Measurements from ENCODE around the gene EYS.

EYS gene

DNA sequence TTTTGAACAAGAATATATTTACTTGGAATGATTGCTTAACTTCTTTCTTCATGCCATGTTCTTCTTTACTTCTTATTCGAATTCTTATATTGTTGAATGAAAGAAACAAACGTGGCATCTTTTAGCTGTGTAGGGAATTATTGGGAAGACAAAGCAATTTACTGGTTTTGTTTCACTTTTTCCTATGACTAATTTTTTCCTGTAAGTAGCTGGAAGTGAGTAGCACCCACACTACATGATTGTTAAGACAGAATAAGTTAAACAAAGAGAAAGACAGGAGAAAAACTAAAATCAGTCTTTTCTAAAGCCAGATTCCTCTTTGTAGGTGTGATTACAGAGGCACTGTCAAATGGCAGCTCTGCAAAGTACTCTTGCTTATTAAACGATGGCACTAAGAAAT, 593.4 kb downstream of the EYS start:
- Histone ChIP-seq H3K36me3 (ENCODE audit: insufficient read depth, low read length) (no peaks in the 10 kb centered on the region), H3K4me3 (ENCODE audit: low read depth, low read length) (peak overlapping the region; percentile 15; the same call in 1 of the 2 replicates), H3K79me2 (ENCODE audit: control insufficient read depth, insufficient read depth, low read length, unreplicated experiment) (no peaks in the 10 kb centered on the region), H3K27ac (ENCODE audit: low read depth, low read length) (no peak overlapping the region), H2AFZ (ENCODE audit: low read length, unreplicated experiment) (peak overlapping the region; percentile 75), H3K4me1 (ENCODE audit: control insufficient read depth, insufficient read depth, low read length, unreplicated experiment) (no peaks in the 10 kb centered on the region), H3K27me3 (ENCODE audit: insufficient read depth, low read length) (no peaks in the 10 kb centered on the region)

- no peaks in the 10 kb centered on the region for H3K79me2 ChIP-seq (ENCODE audit: control insufficient read depth, insufficient read depth, low read length, unreplicated experiment)
- H3K27me3 ChIP-seq (ENCODE audit: insufficient read depth, low read length), result no peaks in the 10 kb centered on the region
- H2AFZ ChIP-seq (ENCODE audit: low read length, unreplicated experiment), result no peak overlapping the region
- H3K27ac ChIP-seq (ENCODE audit: low read depth, low read length), result no peak overlapping the region
- no peaks in the 10 kb centered on the region for H3K36me3 ChIP-seq (ENCODE audit: insufficient read depth, low read length)
- no peak overlapping the region for H3K4me3 ChIP-seq (ENCODE audit: low read depth, low read length)
- no peaks in the 10 kb centered on the region for H3K4me1 ChIP-seq (ENCODE audit: control insufficient read depth, insufficient read depth, low read length, unreplicated experiment)
Measured at GRCh38 chr6:65112435-65112834, 594.6 kb downstream of the EYS start.

- Histone ChIP-seq H3K27ac (ENCODE audit: low read depth, low read length) (no peak overlapping the region), H3K27me3 (ENCODE audit: insufficient read depth, low read length) (no peaks in the 10 kb centered on the region), H2AFZ (ENCODE audit: low read length, unreplicated experiment) (no peak overlapping the region), H3K79me2 (ENCODE audit: control insufficient read depth, insufficient read depth, low read length, unreplicated experiment) (no peaks in the 10 kb centered on the region), H3K4me1 (ENCODE audit: control insufficient read depth, insufficient read depth, low read length, unreplicated experiment) (no peaks in the 10 kb centered on the region), H3K4me3 (ENCODE audit: low read depth, low read length) (no peak overlapping the region), H3K36me3 (ENCODE audit: insufficient read depth, low read length) (no peaks in the 10 kb centered on the region)
Measured at GRCh38 chr6:65110031-65110430, 597.0 kb downstream of the EYS start.

DNA sequence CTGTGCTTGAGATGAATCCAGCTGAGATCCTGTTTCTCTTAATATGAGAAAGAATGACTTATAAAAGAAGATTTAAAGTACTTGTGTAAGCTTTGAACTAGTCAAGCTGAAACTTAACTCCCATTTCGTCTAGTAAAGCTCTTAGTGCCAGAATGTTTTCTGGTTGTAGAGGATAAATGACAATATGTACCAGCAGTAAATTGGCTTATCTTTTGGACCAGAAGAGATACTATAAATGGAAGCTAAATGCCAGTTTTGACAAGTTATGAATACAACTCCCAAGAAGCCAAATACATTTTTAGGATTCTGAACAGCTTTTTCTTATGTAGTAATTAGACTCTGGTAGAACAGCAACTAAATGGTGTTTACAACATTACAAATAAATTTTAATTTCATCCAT, 608.7 kb downstream of the EYS start:
- H3K79me2 ChIP-seq (ENCODE audit: control insufficient read depth, insufficient read depth, low read length, unreplicated experiment), result no peaks in the 10 kb centered on the region
- no peak overlapping the region for H3K4me3 ChIP-seq (ENCODE audit: low read depth, low read length)
- H2AFZ ChIP-seq (ENCODE audit: low read length, unreplicated experiment), result no peak overlapping the region
- no peaks in the 10 kb centered on the region for H3K27me3 ChIP-seq (ENCODE audit: insufficient read depth, low read length)
- no peaks in the 10 kb centered on the region for H3K36me3 ChIP-seq (ENCODE audit: insufficient read depth, low read length)
- H3K4me1 ChIP-seq (ENCODE audit: control insufficient read depth, insufficient read depth, low read length, unreplicated experiment), result no peaks in the 10 kb centered on the region
- H3K27ac ChIP-seq (ENCODE audit: low read depth, low read length), result no peak overlapping the region

GRCh38 chr6:65091561-65091960, 615.5 kb downstream of the EYS start:
- Histone ChIP-seq H2AFZ (ENCODE audit: low read length, unreplicated experiment) (no peak overlapping the region), H3K27me3 (ENCODE audit: insufficient read depth, low read length) (no peaks in the 10 kb centered on the region), H3K27ac (ENCODE audit: low read depth, low read length) (no peak overlapping the region), H3K79me2 (ENCODE audit: control insufficient read depth, insufficient read depth, low read length, unreplicated experiment) (no peaks in the 10 kb centered on the region), H3K4me3 (ENCODE audit: low read depth, low read length) (no peak overlapping the region), H3K36me3 (ENCODE audit: insufficient read depth, low read length) (no peaks in the 10 kb centered on the region), H3K4me1 (ENCODE audit: control insufficient read depth, insufficient read depth, low read length, unreplicated experiment) (no peaks in the 10 kb centered on the region)

GRCh38 chr6:65088575-65088974, 618.5 kb downstream of the EYS start:
- H3K27ac ChIP-seq (ENCODE audit: low read depth, low read length), result no peak overlapping the region
- no peaks in the 10 kb centered on the region for H3K4me1 ChIP-seq (ENCODE audit: control insufficient read depth, insufficient read depth, low read length, unreplicated experiment)
- H2AFZ ChIP-seq (ENCODE audit: low read length, unreplicated experiment), result no peak overlapping the region
- H3K79me2 ChIP-seq (ENCODE audit: control insufficient read depth, insufficient read depth, low read length, unreplicated experiment), result no peaks in the 10 kb centered on the region
- H3K27me3 ChIP-seq (ENCODE audit: insufficient read depth, low read length), result no peaks in the 10 kb centered on the region
- no peaks in the 10 kb centered on the region for H3K36me3 ChIP-seq (ENCODE audit: insufficient read depth, low read length)
- H3K4me3 ChIP-seq (ENCODE audit: low read depth, low read length), result no peak overlapping the region

DNA sequence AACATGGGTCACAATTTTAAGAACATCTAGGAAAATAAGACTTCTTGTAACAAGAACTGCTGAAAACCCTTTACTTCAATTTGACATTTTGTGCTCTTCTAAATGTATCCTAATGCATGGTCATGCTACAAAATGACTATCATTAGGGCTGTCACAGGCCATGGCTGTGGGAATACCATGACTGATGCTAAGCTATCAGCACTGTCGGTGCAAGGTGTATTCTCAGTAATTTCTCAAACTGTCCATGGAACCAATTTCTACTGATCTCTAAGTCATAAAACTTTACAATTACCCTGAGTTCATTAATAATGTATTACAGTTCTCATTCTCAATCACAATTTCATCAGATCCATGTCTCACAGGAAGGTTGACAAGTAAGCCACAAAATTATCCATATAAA, 625.3 kb downstream of the EYS start:
- Histone ChIP-seq H3K4me1 (ENCODE audit: control insufficient read depth, insufficient read depth, low read length, unreplicated experiment) (no peaks in the 10 kb centered on the region), H3K27me3 (ENCODE audit: insufficient read depth, low read length) (no peaks in the 10 kb centered on the region), H3K27ac (ENCODE audit: low read depth, low read length) (no peak overlapping the region), H2AFZ (ENCODE audit: low read length, unreplicated experiment) (no peak overlapping the region), H3K4me3 (ENCODE audit: low read depth, low read length) (no peak overlapping the region), H3K79me2 (ENCODE audit: control insufficient read depth, insufficient read depth, low read length, unreplicated experiment) (no peaks in the 10 kb centered on the region), H3K36me3 (ENCODE audit: insufficient read depth, low read length) (no peaks in the 10 kb centered on the region)

DNA sequence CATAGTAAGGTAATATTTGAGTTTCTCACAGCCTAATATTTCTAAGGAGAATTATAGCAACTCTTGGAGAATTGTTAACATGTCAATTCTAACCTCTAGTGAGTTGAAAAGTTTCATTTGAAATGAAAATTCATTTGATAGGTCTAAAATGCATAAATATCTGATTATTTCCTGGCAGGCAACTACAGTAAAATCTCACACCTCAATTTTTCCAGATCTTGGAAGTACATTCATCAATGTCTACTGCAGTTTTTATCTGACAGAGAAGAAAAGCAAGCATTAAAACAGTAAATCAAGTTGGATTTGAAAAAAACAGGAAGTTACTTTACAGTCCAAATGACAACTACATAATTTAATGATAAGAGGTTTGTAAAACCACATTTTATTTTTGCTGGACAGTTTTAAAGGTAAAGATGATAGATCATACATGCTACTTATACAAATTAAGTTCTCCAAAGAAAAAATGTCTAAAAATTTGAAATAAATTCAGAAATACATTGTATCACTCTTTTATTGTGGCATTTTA, 631.3 kb downstream of the EYS start:
- H3K27ac ChIP-seq (ENCODE audit: low read depth, low read length), result no peak overlapping the region
- H3K4me3 ChIP-seq (ENCODE audit: low read depth, low read length), result no peak overlapping the region
- peaks cover 4% of the 10 kb centered on the region; the same call in 1 of the 2 replicates for H3K27me3 ChIP-seq (ENCODE audit: insufficient read depth, low read length)
- no peaks in the 10 kb centered on the region for H3K4me1 ChIP-seq (ENCODE audit: control insufficient read depth, insufficient read depth, low read length, unreplicated experiment)
- no peaks in the 10 kb centered on the region for H3K36me3 ChIP-seq (ENCODE audit: insufficient read depth, low read length)
- no peaks in the 10 kb centered on the region for H3K79me2 ChIP-seq (ENCODE audit: control insufficient read depth, insufficient read depth, low read length, unreplicated experiment)
- H2AFZ ChIP-seq (ENCODE audit: low read length, unreplicated experiment), result no peak overlapping the region

- no peaks in the 10 kb centered on the region for H3K79me2 ChIP-seq (ENCODE audit: control insufficient read depth, insufficient read depth, low read length, unreplicated experiment)
Measured at GRCh38 chr6:65072500-65072899, 634.5 kb downstream of the EYS start.

DNA sequence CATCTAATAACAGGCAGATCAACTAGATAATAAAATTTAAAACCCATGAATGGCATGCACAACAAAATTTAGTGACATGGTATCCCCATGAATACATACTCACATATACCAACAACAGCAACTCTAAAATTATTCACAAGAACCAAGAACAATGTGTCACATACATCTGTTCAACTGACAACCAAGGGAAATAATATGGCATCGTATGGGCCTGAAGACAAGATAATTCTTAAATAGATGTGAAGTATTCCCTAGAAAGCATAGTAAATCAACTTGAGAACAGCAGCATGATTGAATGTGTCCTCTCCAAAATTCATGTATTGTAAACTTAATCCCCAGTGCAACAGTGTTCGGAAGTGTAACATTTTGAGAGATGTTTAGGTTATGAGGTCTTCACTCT, 635.5 kb downstream of the EYS start:
- Histone ChIP-seq H2AFZ (ENCODE audit: low read length, unreplicated experiment) (no peak overlapping the region), H3K27ac (ENCODE audit: low read depth, low read length) (no peak overlapping the region), H3K36me3 (ENCODE audit: insufficient read depth, low read length) (no peaks in the 10 kb centered on the region), H3K79me2 (ENCODE audit: control insufficient read depth, insufficient read depth, low read length, unreplicated experiment) (no peaks in the 10 kb centered on the region), H3K4me3 (ENCODE audit: low read depth, low read length) (no peak overlapping the region), H3K27me3 (ENCODE audit: insufficient read depth, low read length) (peaks cover 4% of the 10 kb centered on the region; the same call in 1 of the 2 replicates), H3K4me1 (ENCODE audit: control insufficient read depth, insufficient read depth, low read length, unreplicated experiment) (no peaks in the 10 kb centered on the region)

More at GRCh38 chr6:65072500-65072899, 634.5 kb downstream of the EYS start:
- Histone ChIP-seq H2AFZ (ENCODE audit: low read length, unreplicated experiment) (no peak overlapping the region), H3K27me3 (ENCODE audit: insufficient read depth, low read length) (peaks cover 4% of the 10 kb centered on the region; the same call in 1 of the 2 replicates), H3K4me3 (ENCODE audit: low read depth, low read length) (no peak overlapping the region), H3K36me3 (ENCODE audit: insufficient read depth, low read length) (no peaks in the 10 kb centered on the region), H3K27ac (ENCODE audit: low read depth, low read length) (no peak overlapping the region), H3K4me1 (ENCODE audit: control insufficient read depth, insufficient read depth, low read length, unreplicated experiment) (no peaks in the 10 kb centered on the region)

- Histone ChIP-seq H3K27me3 (ENCODE audit: insufficient read depth, low read length) (no peaks in the 10 kb centered on the region), H3K4me1 (ENCODE audit: control insufficient read depth, insufficient read depth, low read length, unreplicated experiment) (no peaks in the 10 kb centered on the region), H2AFZ (ENCODE audit: low read length, unreplicated experiment) (no peak overlapping the region), H3K4me3 (ENCODE audit: low read depth, low read length) (no peak overlapping the region), H3K79me2 (ENCODE audit: control insufficient read depth, insufficient read depth, low read length, unreplicated experiment) (no peaks in the 10 kb centered on the region), H3K27ac (ENCODE audit: low read depth, low read length) (no peak overlapping the region), H3K36me3 (ENCODE audit: insufficient read depth, low read length) (no peaks in the 10 kb centered on the region)
Measured at GRCh38 chr6:65064844-65065243, 642.2 kb downstream of the EYS start.
